Central memory CD4-positive, alpha-beta T cell (primary cell): ENCODE results near the gene CA11.

Source experiments
- DNase-seq: peaks from one replicate; pipeline ENCODE4 v3.0.0; 2022

Gene CA11

DNA sequence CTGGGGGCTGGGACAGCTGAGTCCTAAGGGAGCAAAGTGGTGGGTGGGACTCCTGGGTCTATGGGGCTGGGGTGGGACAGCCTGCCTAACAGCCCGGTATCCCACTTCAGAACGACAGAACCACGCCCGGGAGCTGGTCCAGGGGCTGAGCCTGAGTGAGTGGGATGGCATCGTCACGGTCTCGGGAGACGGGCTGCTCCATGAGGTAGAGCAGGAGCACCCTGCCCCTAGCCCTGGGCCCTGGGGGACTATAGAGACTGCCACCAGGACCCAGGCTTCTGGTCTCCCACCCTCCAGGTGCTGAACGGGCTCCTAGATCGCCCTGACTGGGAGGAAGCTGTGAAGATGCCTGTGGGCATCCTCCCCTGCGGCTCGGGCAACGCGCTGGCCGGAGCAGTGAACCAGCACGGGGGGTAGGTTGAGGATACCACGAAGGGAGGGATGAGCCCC lies 18.1 kb downstream of the CA11 start:
- DNase-seq: no peak

DNA sequence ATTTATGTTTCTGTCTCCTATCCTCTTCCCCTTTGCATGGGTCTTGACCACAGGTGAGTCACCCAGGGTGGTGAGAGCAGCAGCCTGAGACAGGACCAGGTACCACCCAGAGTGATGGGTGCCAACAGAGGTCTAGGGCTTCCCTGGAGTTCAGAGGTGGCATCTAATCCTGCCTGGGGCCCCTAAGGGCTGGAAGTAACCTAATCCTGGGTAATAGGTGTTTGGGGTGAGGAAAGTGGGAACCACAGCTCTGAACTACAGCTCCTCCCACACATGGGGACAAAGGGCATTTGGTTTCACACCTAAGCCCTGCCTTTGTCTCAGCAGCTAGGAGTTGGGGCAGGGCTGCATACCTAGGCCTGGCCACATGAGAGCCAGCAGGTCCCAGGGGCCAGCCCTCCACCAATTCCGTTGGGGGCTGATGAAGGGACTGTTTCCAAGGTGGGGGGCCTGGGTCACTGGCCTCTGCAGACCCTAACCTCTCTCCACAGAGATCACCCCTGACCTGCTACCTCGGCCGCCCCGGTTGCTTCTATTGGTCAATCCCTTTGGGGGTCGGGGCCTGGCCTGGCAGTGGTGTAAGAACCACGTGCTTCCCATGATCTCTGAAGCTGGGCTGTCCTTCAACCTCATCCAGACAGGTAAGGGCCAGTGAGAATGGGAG lies 18.7 kb downstream of the CA11 start:
- DNase-seq: no peak

DNA sequence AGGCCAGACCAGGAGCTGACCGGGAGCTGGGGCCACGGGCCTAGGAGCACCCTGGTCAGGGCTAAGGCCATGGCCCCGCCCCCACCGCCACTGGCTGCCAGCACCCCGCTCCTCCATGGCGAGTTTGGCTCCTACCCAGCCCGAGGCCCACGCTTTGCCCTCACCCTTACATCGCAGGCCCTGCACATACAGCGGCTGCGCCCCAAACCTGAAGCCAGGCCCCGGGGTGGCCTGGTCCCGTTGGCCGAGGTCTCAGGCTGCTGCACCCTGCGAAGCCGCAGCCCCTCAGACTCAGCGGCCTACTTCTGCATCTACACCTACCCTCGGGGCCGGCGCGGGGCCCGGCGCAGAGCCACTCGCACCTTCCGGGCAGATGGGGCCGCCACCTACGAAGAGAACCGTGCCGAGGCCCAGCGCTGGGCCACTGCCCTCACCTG lies 20.1 kb downstream of the CA11 start:
- DNase-seq: no peak

DNA sequence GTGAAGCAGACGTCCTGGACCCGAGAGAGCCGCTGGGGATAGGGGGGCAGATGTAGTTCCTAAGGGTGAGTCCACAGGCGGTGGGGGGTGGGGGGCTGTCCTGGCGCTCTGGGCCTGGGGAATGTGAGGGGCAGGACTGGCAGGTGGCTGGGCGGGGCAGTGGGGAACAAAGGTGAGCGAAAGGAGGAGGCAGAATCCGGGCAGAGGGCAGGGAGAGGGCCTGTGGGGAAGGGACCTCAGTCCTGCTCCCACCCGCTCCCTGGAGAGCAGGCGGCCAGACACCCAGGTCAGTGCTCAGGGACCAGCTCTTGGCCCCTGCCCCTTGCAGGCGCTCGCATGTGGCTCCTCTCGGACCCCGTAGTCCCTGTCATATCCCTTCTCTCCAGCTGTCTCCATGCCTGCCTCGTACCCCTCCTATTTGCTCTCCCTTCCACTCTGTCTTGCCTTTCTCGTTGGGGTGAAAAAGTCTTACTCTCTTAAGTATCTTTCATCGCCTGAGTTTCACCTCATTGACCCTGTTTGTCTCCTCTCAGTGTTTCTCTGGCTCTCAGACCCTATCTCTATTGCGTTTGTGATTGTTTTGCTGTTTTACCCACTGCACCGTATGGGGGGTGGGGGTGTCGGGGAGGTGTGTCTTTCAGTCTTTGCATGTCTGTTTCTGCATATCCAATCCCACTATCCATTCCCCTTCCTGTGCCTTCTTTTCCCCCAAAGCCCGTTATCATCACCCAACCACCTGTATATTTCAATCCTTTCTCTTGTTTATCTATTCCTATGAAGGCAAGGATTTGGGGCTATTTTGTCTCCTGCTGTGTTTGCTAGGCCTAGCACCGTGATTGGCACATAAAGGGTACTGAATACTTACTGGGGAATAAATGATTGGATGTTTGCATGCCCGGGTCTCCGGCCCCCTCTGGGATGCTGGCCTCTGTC lies 20.9 kb downstream of the CA11 start:
- DNase-seq: no peak

DNA sequence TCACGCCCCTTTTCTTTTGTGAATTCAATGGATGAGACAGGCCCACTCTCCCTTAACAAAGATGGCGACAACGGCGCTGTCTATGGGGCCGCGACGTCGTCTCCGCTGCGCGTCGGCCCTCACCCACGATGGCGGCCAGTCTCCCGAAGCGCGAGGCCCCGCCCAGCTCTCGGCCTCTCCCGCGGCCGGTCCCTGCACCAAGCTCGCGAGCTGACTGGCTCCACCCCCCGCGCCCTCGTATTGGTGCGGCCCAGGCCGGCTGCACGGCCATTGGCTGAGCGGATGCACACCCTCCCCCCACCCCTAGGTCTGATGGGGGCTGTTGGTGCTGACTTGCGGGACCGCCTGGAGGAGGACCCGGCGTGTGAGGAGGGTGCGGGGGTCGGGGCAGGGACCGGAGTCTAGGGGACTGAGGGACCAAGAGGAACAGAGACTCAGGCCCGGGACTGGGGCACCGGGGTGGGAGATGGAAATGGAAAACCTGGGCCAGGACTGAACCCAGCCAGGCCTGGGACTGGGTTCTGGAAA lies 21.9 kb downstream of the CA11 start:
- peak; percentile 89 for DNase-seq

DNA sequence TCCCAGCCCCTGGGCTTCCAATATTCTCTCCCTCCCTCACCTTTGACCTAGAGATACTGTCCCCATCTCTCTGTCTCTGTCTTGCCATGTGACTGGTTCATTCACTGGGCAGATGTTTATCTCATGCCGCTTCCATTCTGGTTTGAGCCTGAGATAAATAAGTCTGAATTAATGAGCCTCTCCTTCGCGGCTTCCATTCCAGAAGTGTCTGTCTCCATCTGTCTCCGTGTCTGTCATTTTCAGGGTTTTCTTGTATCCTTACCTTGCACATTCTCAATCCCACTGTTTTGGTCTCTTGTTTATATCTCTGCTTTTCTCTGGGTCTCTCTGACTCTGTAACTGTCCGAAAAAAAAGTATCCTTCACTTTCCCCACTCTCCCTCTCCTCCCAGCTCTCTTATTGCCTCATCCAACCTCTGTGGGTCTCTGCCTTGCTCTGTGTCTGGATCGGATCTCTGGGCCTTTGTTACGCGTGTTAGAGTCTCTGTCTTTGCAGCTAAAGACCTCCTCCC lies 22.4 kb downstream of the CA11 start:
- DNase-seq: no peak

DNA sequence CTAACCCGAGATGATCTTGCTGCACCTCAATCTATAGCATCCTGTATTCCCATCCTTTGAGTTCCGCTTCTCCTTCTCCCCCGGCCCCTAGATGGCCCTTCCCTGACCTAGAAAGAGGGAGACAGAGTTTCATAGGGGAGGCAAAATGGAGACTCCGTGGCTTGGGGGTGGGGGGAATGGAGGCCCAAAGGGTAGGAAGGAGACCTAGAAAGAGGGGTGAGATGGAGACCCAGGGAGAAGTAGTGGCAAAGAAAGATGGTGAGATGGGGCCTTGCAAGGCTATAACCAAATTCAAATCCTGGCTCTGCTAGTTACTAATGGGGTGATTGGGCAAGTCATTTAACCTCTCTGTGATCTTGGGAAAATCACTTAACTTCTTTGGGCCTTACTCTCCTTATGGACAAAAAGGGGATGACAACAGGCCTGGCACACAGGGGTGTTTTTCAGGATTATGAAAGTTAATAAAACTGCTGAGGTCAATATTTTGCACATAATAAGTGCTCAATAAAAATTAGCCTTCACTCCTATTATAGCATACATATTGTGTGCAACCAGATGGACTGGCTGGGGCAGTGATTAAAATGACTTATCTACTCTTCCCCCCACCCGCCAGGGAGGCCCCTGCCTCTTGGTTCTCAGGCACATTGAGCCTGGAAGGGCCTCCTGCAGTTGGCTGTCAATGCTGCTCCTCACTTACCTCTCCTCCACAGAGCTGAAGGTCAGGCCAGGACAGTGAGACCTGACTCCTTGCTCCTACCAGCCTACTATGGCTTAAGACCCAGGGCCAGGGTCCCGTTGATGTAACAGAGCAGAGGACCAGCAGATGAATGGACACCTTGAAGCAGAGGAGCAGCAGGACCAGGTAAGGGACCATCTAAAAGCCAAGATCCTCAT lies 26.0 kb downstream of the CA11 start:
- no peak for DNase-seq

DNA sequence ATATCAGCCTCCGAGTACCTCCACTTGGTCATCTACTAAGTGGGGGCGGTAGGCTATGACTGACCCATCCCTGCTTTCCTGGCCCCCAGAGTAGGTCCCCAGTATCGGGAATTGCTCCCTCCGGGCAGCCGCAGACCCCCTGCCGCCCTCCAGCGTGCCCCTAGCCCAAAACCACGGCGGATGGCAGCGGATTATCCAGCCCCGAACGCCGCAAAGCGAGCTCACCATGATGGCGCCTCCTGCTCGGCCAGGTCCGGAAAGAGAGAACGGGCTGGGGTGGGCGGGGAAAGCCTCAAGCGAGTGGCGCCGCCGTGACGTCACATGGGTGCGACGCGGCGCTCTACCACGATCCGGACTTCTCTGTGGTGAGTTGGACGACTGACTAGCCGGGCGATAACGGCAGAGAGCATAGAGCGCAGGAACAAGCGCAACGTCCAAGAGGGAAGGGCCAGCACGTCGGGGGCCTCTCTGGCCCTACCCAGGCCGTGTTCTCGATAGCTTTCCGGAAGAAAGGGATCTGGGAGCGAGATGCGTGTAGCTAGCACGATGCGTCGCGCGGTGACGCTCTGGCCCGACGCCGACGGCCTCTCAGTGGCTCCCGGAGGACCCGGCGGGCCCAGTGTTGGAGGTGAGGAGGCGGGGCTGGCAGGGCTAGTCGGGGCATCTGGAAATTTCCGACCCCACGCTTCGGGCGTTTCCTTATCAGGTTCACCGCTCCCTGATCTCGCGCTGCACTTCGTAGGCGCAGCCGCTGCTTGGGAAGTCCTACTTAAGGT lies 26.9 kb downstream of the CA11 start, which contains the start of the genes RPL18 and SPHK2:
TSS of gene RPL18 (minus strand) at position 263 of the 776 bp plus-strand sequence. CDS start at position 228, 35 bp downstream.
TSS of gene SPHK2 (plus strand) at position 591 of the 776 bp plus-strand sequence. CDS start 1,009 bp downstream, outside the sequence.
- DNase-seq: peak; percentile 95

DNA sequence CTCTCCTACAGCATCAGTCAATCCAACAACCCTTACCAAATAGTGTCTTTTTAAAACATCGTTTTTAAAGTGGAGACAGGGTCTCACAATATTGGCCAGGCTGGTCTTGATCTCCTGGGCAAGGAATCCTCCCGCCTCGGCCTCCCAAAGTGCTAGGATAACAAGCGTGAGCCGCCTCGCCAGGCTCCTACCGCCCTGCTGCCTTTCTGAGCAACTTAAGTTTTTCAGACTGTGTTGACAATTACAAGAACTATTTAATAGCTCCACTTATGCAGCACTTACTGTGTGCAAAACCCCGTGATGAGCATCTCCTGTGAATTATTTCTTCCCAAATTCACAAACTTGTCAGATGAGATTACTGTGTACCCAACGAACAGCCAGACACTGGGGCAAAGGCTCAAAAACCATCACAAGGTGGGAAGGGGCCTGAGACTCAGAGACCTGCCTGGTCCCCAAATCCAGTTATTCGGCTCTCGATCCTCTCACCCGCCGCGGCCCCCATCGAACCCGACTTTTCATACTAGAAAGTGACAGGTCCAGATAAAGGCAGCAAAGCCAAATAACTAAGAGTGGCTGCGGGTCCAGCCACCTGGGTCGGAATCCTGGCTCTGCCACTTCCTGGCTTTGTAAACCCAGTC lies 27.6 kb downstream of the CA11 start:
- no peak for DNase-seq

DNA sequence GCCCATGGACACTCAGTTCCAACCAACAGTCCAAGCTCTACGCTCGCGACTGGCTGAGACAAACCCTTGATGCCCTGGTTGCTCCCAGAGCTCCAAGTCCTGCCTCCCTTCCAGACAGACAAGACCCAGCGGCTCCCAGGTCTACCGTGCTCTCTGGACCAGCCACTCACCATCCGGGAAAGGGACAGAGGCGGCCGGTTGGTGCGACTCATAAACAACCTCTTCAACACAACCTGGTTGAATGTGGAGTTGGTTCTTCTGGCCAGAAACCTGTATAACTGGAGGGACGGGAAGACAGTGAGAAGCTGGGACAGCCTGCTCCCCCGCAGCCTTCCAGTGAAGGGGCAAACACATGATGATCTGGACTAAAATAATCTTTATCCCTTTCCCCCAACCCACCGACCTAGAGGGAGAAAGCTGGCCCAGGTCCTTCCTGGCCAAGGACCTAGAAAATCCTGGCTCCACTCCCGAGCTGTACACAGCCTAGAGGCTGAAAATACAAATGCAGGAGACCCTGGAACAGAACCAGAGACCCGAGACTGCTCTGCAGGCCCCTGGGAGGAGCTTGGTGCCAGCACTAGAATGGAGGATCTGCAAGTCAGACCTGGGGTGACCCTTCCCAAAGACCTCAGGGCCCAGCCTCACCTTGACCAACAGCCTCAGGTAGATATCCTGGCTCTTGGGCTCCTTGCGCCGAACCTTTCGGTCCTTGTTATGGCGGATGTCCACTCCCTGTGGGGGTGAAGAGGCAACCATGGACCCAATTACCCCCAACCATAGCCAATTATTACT lies 28.6 kb downstream of the CA11 start:
- DNase-seq: no peak

DNA sequence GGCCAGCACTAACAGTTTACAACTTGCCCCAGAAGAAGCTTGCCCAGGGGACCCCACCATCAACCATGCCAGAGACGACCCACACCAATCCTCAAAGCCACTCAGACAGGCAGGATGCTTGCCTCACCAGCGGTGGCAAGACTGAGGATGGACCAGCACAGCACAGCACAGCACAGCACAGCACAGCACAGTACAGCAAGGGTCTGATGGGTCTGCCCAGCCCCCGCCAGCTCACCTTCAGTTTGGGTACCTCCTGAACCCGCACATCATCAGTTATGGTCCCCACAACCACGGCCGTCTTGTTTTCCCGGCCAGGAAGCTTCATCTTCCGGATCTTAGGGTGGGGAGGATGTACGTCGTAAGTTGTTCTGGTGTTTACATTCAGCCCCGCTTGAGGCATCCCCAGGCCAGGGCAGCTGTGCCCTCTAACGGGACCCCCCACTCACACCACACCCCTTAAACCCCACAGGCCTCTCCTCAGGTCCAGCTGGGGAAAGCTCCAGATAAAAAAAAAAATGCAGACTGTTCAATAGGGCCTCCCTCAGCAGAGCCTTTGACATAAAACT lies 29.4 kb downstream of the CA11 start:
- DNase-seq: no peak

DNA sequence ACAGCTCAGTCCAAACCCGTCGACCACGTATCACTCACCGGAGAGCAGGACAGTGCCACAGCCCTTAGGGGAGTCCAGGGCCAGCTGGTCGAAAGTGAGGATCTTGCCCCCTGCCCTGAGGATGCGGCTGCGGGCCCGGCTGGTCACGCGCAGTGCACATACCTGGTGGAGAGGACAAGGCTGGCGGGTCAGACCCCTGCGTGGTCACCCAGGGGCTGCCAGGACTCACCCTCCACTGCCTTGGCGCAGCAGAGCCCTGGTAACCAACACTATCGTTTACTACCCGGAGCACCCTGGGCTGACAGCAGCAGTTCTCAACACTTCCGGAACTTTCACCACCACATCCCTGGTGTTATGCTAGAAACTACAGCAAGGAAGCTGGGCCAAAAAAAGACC lies 29.9 kb downstream of the CA11 start:
- DNase-seq: no peak

DNA sequence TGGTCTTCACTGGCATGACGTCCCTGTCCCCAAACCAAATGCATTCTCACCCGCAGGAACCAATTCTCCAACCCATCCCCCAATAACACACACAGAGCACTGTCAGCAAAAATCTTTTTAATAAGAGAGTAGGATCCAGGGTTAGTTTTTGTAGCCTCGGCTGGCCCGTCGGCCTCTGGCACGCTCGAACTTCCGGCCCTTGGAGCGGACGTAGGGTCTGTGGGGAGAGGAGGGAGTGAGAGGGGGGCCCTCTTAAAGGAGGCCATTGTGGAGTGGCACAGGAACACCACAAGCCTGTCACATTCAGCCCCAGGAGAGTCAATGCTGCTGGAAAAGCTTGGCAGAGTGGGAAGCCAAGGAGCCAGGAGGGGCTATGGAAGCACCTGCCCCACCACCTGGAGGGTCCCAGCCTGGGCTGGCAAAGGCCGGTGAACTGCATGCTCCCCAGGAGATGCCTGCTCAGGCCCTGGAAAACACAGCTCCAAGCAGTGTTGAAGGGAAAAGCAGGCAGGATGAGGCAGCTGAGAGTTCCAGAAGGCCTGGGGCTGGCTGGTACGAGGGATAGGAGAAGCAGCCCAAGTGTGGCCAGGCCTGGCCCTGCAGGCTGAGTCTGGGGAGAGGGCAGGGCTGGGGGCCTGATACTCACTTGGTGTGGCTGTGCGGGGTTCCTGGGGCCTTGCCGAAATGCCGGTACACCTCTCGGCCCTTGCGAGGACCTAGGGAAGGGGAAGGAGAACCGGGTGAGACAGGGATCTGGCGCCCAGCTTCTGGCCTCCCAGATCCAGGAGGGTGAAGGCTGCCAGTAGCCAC lies 30.6 kb downstream of the CA11 start:
- no peak for DNase-seq

DNA sequence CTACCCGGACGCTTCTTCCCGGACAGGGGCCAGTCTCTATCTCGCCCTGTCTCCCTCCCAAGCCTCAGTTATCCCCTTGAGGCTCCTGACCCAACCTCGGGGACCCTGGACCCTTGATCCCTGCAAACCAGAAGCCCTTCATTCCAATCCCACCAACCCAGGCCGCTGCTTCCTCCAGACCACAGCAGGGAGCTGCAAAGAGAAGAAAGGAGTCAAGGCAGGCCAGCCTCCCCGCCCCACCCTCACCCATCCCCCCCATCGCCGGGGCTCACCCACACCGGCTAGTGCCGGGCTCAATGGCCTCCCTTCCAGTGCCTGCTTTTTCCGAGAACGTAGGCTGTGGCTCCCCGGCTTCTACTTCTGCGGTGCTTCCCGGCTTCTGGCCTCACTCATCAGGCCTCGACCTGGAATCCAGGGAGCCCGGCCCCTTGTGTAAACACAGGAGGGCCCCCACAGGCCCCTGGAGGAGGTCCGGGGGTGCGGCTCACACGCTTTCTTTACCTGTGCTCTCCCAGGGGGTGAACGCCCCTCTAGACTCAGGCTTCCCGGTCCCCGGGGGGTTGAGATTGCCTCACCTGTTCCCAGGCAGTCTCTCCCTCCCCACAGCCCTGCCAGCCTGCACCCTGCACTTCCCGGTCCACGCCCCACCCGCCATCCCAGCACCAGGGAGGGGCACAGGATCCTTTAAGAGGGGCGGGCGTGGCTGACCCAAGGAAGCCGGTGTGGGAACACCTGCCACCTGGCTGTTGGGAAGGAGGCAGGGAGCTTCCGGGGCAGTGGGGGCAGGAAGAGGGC lies 31.4 kb downstream of the CA11 start, which contains the start of gene FAM83E:
TSS of gene FAM83E (minus strand) at position 641 of the 795 bp plus-strand sequence. CDS start 1,704 bp downstream, outside the sequence.
- no peak for DNase-seq

DNA sequence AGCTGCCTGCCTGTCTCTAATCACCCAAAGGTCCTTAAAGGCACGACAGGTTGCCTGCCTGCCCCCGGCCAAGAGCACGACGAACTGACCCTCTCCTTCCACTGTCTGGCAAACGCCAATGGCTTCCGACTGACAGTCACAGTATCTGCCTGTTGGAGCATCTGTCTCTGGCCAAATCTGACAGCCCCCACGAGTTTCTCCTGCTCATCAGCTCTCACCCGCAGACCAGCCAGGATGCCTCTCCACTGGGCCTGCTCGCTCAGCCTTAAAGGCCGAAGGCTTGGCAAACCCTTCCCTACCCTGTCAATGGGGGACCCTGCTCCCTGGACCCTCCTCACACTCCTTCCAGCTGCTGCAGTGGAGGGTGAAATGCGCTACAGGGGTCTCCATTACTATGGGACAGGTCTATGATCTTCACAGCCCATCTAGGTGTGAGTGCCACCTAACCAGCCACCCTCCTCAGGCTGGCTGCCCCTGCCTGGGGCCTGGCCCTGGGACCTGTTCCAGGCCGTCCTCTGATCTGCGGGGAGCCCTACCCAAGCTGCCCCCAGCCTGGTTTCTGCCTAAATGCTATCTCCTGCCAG lies 32.0 kb downstream of the CA11 start:
- no peak for DNase-seq

DNA sequence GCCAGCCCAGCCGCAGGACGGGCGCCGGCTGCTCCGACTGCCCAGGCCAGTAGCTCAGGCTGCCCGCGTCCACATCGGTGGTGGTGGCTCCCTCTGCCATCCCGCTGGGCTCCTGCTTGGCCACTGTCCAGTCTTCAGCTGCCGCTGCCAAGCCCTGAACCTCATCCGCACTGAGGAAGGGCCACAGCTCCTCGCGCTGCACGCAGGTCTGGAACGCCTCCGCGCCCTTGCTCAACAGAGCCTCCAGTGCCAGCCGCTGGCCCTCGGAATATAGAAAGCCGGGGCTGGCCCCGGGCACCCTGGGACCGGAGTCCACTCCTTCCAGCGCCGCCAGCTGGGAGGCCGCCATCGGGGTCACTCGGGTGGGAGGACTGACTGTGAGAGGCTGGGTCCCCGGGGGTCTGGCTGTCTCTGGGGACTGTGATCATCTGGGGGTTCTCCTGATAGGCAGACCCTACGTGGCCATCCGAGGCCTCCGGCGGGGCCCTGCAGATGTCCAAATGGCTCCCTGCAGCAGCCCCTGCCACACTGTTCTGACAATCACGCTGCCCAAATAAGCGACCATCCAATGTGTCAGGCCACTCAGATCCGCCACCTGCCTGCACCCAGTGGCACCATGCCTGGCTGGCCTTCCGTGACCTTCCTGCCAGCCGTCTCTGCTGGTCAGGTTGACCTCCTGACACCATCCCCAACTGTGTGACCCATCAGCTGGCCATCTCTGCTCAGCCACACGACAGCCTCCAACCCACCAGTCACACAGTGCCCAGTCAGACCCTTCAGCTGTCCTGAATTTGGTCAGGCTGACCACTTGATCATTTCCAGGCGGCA lies 32.7 kb downstream of the CA11 start:
- DNase-seq: no peak
